HG03175 (cell line): ENCODE measurements around the gene NR0B2.
A peak's percentile ranks its signal among the peaks of the same experiment; 100 is the strongest.
"Not testable (repeated sequence)": the region's sequence is repeated elsewhere in the genome, so short reads cannot be mapped to it uniquely, and the experiment has no call there.

Experiments
- ATAC-seq: cut with Tn5 transposase; IDR thresholded peaks from one replicate; pipeline ENCODE4 v1.9.1; 2021; ENCODE audit warnings: mild to moderate bottlenecking, moderate library complexity; ENCODE audit not compliant: unreplicated experiment

NR0B2 gene

DNA sequence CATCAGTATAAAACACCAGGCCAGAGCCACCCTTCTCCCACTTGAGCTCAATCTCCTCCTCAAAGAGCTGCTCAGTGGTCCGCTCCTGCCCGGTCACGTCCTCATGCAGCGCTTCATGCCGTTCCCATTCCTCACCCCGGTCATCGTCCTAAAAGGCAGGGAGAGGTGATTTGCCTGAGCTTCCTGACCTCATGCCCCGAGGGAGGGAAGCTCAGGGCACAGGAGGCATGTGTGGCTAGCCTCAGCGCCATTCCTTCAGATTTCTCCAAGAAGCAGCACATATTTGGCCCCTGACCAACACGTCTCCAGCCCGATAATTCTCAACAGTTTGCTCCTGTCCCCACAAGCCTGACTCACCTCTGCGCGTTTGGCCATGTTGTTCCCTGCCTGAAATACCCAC, 19.5 kb downstream of the NR0B2 start:
- no peak for ATAC-seq

DNA sequence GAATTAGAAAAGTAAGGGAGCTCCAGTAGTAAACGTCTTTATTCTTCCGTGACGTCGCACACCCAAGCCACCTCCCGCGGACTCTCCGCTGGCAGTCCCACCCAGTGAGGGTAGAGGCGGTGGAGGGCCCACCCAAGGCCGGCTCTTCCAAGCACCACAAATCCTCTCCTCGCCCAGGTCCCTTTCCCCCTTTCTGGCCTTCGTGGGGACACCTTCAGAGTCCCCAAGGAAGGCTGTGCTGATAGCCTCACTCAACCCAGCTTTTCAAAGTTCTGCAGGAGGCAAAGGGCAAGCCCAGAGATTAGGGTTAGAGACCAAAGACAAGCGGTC, 23.3 kb downstream of the NR0B2 start:
- ATAC-seq = peak; percentile 4

DNA sequence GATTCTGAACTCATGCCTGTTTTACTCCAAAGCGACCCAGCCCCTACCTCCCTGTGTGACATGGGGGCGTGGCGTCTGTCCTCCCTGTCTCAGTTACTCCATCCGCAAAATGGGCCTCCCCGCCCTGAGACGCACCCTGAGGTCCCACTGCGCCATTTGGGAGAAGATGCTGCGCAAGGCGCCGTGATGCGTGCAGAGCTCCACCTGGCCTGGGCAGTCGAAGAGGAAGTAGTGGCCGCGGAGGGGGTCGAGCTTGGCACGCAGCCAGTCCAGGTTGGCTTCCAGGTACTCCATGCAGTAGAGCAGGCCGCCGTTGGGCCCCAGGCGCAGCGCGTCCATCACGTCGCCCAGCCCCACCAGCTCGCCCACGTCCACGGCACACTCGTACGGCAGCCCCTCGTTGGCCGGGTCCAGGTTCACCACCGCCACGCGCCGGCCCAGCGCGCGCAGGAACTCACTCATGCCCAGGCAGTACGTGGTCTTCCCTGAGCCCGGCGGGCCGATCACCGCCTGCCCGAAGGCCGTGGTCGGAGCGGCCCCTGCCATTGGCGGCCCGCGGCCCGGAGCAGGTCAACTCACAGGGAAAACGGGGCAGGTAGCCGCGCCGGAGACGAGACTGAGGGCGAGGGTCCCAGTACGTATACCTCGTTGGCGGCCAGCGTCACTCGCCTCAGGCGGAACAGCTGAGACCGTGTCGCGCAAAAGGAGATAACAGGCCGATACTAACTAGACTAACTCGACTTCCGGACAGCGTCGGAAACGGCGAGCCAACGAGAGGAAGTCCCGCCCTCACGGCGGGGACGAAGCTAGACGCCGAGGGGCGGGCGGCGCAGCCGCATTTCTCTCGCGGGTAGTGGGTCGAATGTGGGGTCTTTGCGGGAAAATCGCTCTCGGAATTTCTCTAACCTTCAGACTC, 24.0 kb downstream of the NR0B2 start, which contains the start of gene GPN2:
Gene GPN2 (minus strand): TSS at position 733 of the 916 bp plus-strand sequence. CDS start 187 bp downstream, at position 546.
- ATAC-seq = peak; percentile 91

DNA sequence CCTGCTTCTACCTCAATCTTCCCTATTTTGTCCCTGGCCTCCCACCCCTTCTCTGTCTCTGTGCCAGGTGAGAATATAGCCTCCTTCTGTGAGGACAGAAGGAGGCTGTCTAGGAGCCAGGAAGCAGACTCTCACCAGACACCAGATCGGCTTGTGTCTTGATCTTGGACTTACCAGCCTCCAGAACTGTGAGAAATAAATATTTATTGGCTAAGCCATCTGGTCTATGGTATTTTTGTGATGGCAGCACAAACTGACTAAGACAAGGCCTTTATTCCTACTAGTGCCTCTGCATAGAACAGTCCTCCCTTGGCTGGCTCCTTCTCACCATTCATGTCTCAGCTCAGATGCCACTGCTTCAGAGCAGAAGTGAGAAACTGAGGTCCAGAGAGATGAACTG, 25.5 kb downstream of the NR0B2 start:
- ATAC-seq = no peak

DNA sequence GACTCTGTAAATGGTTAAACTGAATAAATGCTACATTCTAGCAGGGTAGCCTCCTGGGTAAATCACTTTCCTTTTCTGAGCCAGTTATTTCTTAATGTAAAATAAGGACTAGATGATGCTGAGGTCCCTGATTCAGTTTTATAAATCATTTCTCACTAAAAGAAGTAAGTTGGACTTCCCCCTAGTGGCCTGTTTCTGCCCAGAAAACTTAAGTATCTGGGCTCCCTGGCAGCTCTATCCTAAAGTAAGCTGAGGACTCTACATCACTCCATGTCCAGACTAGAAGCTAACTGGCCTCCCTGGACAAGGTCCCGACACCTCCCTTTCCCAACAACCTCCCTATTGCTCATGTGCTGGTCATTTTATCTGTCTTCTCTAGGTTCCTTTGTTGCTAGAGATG, 26.6 kb downstream of the NR0B2 start:
- ATAC-seq = no peak

DNA sequence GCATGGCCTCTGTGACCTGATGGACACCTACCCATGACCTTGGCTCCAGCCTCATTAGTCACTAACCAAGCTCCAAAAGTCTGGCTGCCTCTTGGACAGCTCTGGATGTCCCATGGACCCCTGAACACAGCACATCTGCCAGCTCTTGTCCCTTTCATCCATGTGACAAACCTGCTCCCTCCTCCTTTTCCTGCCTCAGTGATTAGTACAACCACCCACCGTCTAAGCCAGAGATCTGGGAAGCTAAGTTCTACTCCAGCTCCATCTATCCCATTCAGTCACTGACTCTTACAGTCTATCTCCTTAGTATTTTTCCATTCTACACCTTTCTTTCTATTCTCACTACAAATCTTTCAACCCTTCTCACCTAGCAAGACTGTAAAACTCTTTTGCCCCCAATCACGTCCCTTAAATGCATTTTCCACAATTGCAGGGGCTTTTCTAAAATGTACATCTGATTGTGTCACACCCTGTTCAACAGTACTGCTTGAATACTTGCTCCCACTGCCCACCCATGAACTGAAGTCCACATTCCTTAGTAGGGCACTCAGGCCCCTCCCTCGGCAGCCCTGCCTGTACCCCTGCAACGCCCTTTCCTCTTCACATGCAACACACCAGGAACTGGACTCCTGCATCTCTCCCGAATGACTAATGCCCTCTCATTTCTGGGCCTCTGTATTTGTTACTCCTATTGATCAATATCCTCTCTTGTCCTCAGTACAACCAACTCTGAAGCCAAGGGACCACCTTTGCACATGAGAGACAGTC, 30.9 kb downstream of the NR0B2 start:
- no peak for ATAC-seq

DNA sequence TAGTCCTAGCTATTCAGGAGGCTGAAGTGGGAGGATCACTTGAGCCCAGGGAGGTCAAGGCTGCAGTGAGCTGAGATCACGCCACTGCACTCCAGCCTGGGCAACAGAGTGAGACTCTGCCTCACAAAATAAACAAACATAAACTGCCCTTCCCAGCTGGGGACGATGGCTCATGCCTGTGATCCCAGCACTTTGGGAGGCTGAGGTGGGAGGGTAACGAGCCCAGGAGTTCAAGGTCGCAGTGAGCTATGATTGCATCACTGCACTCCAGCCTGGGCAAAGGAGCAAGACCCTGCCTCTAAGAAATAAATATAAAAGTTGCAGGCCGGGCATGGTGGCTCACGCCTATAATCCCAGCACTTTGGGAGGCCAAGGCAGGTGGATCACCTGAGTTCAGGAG, 32.2 kb downstream of the NR0B2 start:
- not testable (repeated sequence) for ATAC-seq

DNA sequence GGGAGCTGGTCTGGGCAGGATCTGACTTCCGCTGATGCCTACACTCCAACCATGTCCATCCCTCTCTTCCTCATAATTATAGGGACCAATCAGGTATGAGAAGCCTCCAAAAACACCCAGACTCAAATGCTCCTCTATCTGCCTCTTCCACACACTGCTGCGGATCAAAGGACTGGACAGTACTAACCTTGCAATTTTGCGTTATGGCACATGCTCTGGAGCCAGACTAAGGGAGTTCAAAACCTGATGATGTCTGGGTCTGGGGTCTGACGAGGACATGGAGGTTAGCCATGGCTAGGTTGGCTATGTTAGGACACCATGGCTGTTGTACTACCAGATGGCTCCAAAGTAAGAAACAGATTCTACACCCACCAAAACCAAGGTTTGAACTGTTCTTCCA, 34.0 kb downstream of the NR0B2 start:
- ATAC-seq = no peak

DNA sequence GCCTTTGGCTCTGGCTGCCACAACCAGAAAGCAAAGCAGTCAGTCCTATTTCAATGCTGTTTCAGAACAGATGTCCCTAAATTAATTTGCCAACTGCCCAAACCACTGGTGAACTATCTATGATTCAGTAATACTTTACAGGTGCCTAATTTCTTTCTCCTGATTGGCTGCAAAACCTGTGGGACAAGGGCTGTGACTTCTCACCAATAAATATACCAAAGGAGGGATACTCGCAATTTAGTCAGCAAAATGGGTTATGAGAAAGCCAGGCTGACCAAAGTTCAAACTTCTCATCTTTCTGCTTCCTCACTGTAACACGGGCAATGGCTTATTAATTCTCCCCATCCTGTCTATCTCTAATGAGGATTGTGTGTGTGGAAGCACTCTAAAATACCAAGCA, 36.4 kb downstream of the NR0B2 start:
- ATAC-seq = no peak

DNA sequence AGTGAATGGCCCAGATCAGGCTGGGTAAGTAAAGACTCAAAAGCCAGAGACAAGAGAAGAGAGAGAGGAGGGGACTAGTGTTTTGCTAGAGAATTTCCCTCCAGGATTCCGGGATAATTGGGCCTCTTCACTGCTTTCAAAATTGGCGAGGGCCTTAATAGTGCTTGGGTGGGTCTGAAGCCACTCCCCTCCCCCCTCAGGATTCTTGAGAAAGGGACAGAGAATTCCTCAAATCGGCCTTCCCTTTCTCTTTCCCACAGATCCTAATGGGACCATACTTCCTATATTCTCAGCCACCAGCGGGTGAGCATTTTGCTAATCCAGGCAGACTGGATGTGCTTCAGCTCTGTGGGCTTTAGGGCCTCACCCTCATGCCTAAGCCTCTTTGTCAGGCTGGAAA, 38.9 kb downstream of the NR0B2 start:
- ATAC-seq = no peak

DNA sequence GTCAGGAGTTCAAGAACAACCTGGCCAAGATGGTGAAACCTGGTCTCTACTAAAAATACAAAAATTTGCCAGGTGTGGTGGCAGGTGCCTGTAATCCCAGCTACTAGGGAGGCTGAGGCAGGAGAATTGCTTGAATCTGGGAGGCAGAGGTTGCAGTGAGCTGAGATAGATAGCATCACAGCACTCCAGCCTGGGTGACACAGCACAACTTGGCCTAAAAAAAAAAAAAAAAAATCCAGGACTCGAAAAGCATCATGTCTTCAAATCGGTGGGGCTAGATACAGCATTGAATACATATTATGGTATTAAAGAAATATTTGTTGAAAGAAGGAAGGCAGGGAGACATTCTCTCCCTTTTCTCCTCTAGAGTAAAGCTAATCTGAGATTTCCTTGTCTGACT, 40.7 kb downstream of the NR0B2 start:
- not testable (repeated sequence) for ATAC-seq

DNA sequence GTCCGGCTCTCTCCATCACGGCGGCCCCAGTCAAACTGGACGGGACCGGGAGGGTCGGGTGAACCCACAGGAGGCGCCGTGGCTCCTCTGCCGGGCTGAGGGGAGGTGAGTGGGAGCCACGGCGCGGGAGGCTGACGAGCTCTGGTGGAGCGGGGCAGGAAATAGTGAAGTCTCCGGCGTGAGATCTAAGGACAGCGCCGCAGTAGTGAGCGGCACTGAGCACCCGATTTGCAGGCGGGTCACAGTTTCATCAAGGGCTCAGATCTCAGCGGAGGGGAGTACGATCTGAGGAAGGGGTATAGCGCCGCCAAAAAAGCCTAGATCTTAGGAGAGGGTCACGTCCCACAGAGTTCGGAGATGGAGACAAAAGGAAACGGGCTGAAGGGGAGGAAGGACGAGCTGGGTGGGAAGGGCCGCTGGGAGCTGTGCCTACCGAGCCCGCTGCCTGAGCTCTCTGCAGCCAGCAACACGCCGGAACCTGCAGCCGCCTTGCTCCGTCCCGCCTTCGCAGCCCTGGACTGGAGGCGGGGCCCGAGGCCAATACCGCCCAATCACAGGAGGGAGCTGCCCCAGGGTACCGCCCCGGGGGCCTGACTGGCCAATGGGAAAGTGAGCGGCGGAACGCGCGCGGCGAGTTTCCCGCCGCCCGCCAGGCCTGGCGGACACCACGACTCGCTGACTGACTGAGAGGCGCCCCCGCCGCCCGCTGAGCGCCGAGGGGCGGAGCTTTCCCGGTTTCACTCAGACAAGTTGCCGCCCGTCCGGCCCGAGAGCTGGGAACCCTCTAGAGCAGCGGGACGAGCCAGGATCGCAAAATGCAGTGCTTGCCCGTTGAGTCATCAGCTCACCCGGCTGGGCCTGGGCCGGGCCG, 48.9 kb downstream of the NR0B2 start:
- ATAC-seq = peak; percentile 94

DNA sequence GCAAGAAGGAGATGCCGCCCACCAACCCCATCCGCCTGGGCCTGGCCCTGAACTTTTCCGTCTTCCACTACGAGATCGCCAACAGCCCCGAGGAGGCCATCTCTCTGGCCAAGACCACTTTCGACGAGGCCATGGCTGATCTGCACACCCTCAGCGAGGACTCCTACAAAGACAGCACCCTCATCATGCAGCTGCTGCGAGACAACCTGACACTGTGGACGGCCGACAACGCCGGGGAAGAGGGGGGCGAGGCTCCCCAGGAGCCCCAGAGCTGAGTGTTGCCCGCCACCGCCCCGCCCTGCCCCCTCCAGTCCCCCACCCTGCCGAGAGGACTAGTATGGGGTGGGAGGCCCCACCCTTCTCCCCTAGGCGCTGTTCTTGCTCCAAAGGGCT, 50.1 kb downstream of the NR0B2 start:
- no peak for ATAC-seq

DNA sequence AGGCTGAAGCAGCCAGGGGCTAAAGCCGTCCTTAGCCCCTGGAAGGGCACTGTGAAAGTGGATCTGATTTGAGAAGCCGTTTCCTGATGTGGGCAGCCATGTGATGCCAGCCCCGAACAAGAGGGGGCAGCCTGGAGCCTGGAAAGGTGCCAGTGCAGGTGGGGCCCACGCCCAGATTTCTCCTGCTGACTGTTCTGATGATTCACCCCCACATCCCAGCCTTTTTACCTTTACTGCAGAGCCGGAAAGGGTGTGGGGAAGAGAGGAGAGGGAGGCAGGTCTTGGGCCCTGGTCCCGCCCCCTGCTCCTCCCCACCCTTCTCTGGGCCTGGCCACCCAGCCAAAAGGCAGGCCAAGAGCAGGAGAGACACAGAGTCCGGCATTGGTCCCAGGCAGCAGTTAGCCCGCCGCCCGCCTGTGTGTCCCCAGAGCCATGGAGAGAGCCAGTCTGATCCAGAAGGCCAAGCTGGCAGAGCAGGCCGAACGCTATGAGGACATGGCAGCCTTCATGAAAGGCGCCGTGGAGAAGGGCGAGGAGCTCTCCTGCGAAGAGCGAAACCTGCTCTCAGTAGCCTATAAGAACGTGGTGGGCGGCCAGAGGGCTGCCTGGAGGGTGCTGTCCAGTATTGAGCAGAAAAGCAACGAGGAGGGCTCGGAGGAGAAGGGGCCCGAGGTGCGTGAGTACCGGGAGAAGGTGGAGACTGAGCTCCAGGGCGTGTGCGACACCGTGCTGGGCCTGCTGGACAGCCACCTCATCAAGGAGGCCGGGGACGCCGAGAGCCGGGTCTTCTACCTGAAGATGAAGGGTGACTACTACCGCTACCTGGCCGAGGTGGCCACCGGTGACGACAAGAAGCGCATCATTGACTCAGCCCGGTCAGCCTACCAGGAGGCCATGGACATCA, 50.7 kb downstream of the NR0B2 start, which contains the start of gene SFN:
Gene SFN (plus strand): TSS at position 369 of the 904 bp plus-strand sequence. CDS start 64 bp downstream, at position 433.
- ATAC-seq = no peak

DNA sequence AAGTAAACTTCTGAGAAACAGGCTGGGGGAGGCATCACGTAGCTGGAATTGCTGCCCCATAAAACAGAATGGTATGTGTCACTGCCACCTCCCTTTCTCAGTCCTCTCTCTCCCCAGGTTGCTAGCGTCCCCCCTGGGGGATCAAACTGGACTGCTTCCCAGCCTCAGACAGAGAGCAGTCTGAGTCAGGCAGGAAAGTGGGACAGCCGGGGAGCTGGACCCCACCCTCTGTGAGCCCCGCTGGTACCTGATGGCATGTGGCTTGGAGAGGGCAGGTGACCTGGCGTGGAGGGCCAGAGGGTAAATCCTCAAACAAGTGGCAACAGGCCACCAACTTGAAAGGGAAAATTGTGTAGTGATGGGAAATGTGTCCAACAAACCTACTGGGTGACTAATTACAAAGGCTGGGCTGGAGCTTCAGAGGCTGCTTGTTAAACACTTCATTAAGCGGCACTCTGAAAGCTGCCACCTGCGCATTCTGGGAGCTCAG, 51.8 kb downstream of the NR0B2 start:
- ATAC-seq = no peak
